Activated T-cell treated with anti-CD3 and anti-CD28 coated beads, Interleukin-2, amount 50 U/mL, for 4 hours (primary cell): Measurements from ENCODE around the gene PRKG1. TPM values are rescaled to one million over a fixed set of nuclear protein-coding genes. Genes with fewer than 3 reads are reported as not detected.
"Not testable (repeated sequence)": the region's sequence is repeated elsewhere in the genome, so short reads cannot be mapped to it uniquely, and the experiment has no call there.

Experiments used
- ATAC-seq, 2 donors: fragments of 200-7000 bp; cut with Tn5 transposase; one replicate each; pipeline ENCODE4 v1.10.0; 2021
- DNase-seq: peaks from one replicate; pipeline ENCODE4 v3.0.0-alpha.2; 2020
- H3K27me3 Mint-ChIP-seq: one replicate; pipeline ENCODE4 v1.8.0; 2021; ENCODE audit warnings: low read depth, mixed read lengths
- H3K36me3 Mint-ChIP-seq: one replicate; pipeline ENCODE4 v1.8.0; 2022; ENCODE audit warnings: mixed read lengths; ENCODE audit not compliant: insufficient read depth
- H3K4me1 Mint-ChIP-seq: one replicate; pipeline ENCODE4 v1.8.0; 2021; ENCODE audit warnings: low read depth, mixed read lengths
- H3K4me3 Mint-ChIP-seq: one replicate; pipeline ENCODE4 v1.8.0; 2021; ENCODE audit warnings: mild to moderate bottlenecking, moderate library complexity, mixed read lengths
- H3K9me3 Mint-ChIP-seq: one replicate; pipeline ENCODE4 v1.8.0; 2021; ENCODE audit warnings: mixed read lengths
- total RNA-seq, 3 donors: library from RNA; stranded (reverse); gene quantifications; one replicate each; pipeline ENCODE4 v1.2.1, GENCODE V29; 2021

The PRKG1 gene
- total RNA-seq, 3 donors from 2014 or later, result 0.08 TPM; not detected in 2

GRCh38 chr10:51433949-51434475 lies 359.7 kb downstream of the PRKG1 start:
- ATAC-seq (no peak), DNase-seq (no peak)
- no peak overlapping the region for H3K4me3 Mint-ChIP-seq
- H3K4me1 Mint-ChIP-seq, result no peaks in the 10 kb centered on the region
- H3K27me3 Mint-ChIP-seq, result no peaks in the 10 kb centered on the region
- no peaks in the 10 kb centered on the region for H3K9me3 Mint-ChIP-seq
- no peaks in the 10 kb centered on the region for H3K36me3 Mint-ChIP-seq

GRCh38 chr10:51436805-51437204 lies 362.5 kb downstream of the PRKG1 start:
- H3K9me3 Mint-ChIP-seq, result no peaks in the 10 kb centered on the region
- no peak overlapping the region for H3K4me3 Mint-ChIP-seq
- DNase-seq (no peak), ATAC-seq (no peak)
- no peaks in the 10 kb centered on the region for H3K27me3 Mint-ChIP-seq
- no peaks in the 10 kb centered on the region for H3K4me1 Mint-ChIP-seq
- no peaks in the 10 kb centered on the region for H3K36me3 Mint-ChIP-seq

GRCh38 chr10:51439645-51440044 lies 365.4 kb downstream of the PRKG1 start:
- no peak overlapping the region for H3K4me3 Mint-ChIP-seq
- no peaks in the 10 kb centered on the region for H3K36me3 Mint-ChIP-seq
- H3K9me3 Mint-ChIP-seq, result no peaks in the 10 kb centered on the region
- H3K4me1 Mint-ChIP-seq, result no peaks in the 10 kb centered on the region
- ATAC-seq (no peak), DNase-seq (no peak)
- H3K27me3 Mint-ChIP-seq, result no peaks in the 10 kb centered on the region

GRCh38 chr10:51445588-51445987 lies 371.3 kb downstream of the PRKG1 start:
- Mint-ChIP-seq H3K9me3 (no peaks in the 10 kb centered on the region), H3K4me3 (no peak overlapping the region), H3K4me1 (no peaks in the 10 kb centered on the region), H3K36me3 (no peaks in the 10 kb centered on the region), H3K27me3 (no peaks in the 10 kb centered on the region)
- no peak for ATAC-seq
- DNase-seq, result no peak

- Mint-ChIP-seq H3K4me3 (no peak overlapping the region), H3K4me1 (no peaks in the 10 kb centered on the region), H3K36me3 (no peaks in the 10 kb centered on the region), H3K27me3 (no peaks in the 10 kb centered on the region), H3K9me3 (peaks cover 2% of the 10 kb centered on the region)
- ATAC-seq, result no peak
- no peak for DNase-seq
These were observed 372.8 kb downstream of the PRKG1 start for GRCh38 chr10:51447119-51447518.

- H3K4me3 Mint-ChIP-seq, H3K27me3 Mint-ChIP-seq, ATAC-seq, H3K36me3 Mint-ChIP-seq, H3K4me1 Mint-ChIP-seq, DNase-seq: not testable (repeated sequence)
- peaks cover 16% of the 10 kb centered on the region for H3K9me3 Mint-ChIP-seq
These were observed 381.5 kb downstream of the PRKG1 start for GRCh38 chr10:51455762-51456161.

GRCh38 chr10:51459476-51459875 lies 385.2 kb downstream of the PRKG1 start:
- H3K4me3 Mint-ChIP-seq, result no peak overlapping the region
- no peak for ATAC-seq
- no peaks in the 10 kb centered on the region for H3K36me3 Mint-ChIP-seq
- no peaks in the 10 kb centered on the region for H3K27me3 Mint-ChIP-seq
- DNase-seq, result no peak
- H3K4me1 Mint-ChIP-seq, result no peaks in the 10 kb centered on the region
- H3K9me3 Mint-ChIP-seq, result peaks cover 10% of the 10 kb centered on the region

GRCh38 chr10:51462076-51462779 lies 387.9 kb downstream of the PRKG1 start:
- Mint-ChIP-seq H3K4me3 (no peak overlapping the region), H3K9me3 (peaks cover 3% of the 10 kb centered on the region), H3K27me3 (no peaks in the 10 kb centered on the region), H3K36me3 (no peaks in the 10 kb centered on the region), H3K4me1 (no peaks in the 10 kb centered on the region)
- ATAC-seq (no peak), DNase-seq (no peak)

GRCh38 chr10:51468424-51468823 lies 394.1 kb downstream of the PRKG1 start:
- no peaks in the 10 kb centered on the region for H3K27me3 Mint-ChIP-seq
- H3K9me3 Mint-ChIP-seq, result no peaks in the 10 kb centered on the region
- ATAC-seq, result no peak

GRCh38 chr10:51469686-51470085 lies 395.4 kb downstream of the PRKG1 start:
- DNase-seq (no peak), ATAC-seq (no peak)
- H3K9me3 Mint-ChIP-seq, result no peaks in the 10 kb centered on the region
- no peaks in the 10 kb centered on the region for H3K36me3 Mint-ChIP-seq
- H3K4me1 Mint-ChIP-seq, result no peaks in the 10 kb centered on the region
- no peak overlapping the region for H3K4me3 Mint-ChIP-seq
- no peaks in the 10 kb centered on the region for H3K27me3 Mint-ChIP-seq

More at GRCh38 chr10:51468424-51468823, 394.1 kb downstream of the PRKG1 start:
- Mint-ChIP-seq H3K4me3 (no peak overlapping the region), H3K4me1 (no peaks in the 10 kb centered on the region), H3K36me3 (no peaks in the 10 kb centered on the region)
- DNase-seq, result no peak

GRCh38 chr10:51471271-51471670 lies 397.0 kb downstream of the PRKG1 start:
- H3K36me3 Mint-ChIP-seq, result no peaks in the 10 kb centered on the region
- H3K4me3 Mint-ChIP-seq, result no peak overlapping the region
- DNase-seq (no peak), ATAC-seq (no peak)
- H3K4me1 Mint-ChIP-seq, result no peaks in the 10 kb centered on the region
- H3K27me3 Mint-ChIP-seq, result no peaks in the 10 kb centered on the region
- H3K9me3 Mint-ChIP-seq, result no peaks in the 10 kb centered on the region

GRCh38 chr10:51472154-51472553 lies 397.9 kb downstream of the PRKG1 start:
- Mint-ChIP-seq H3K9me3 (no peaks in the 10 kb centered on the region), H3K4me1 (no peaks in the 10 kb centered on the region), H3K4me3 (no peak overlapping the region), H3K36me3 (no peaks in the 10 kb centered on the region), H3K27me3 (no peaks in the 10 kb centered on the region)
- ATAC-seq (no peak), DNase-seq (no peak)

- H3K27me3 Mint-ChIP-seq, result no peaks in the 10 kb centered on the region
- no peaks in the 10 kb centered on the region for H3K9me3 Mint-ChIP-seq
- no peak for DNase-seq
- no peak for ATAC-seq
- no peaks in the 10 kb centered on the region for H3K4me1 Mint-ChIP-seq
- no peaks in the 10 kb centered on the region for H3K36me3 Mint-ChIP-seq
- no peak overlapping the region for H3K4me3 Mint-ChIP-seq
These were observed 405.4 kb downstream of the PRKG1 start for GRCh38 chr10:51479711-51480110.

GRCh38 chr10:51485668-51486067 lies 411.4 kb downstream of the PRKG1 start:
- Mint-ChIP-seq H3K4me3 (no peak overlapping the region), H3K27me3 (no peaks in the 10 kb centered on the region), H3K36me3 (no peaks in the 10 kb centered on the region), H3K4me1 (no peaks in the 10 kb centered on the region), H3K9me3 (no peaks in the 10 kb centered on the region)
- ATAC-seq (no peak), DNase-seq (no peak)

- Mint-ChIP-seq H3K36me3 (no peaks in the 10 kb centered on the region), H3K9me3 (no peaks in the 10 kb centered on the region), H3K27me3 (no peaks in the 10 kb centered on the region), H3K4me1 (no peaks in the 10 kb centered on the region), H3K4me3 (no peak overlapping the region)
- no peak for ATAC-seq
- no peak for DNase-seq
These were observed 413.3 kb downstream of the PRKG1 start for GRCh38 chr10:51487576-51487975.
